ENCODE data around the gene CFTR. TPM values are rescaled to one million over a fixed set of nuclear protein-coding genes. Genes with fewer than 3 reads are reported as not detected.

The CFTR gene
- total and polyA plus RNA-seq, 2 of the 8 experiments (the other 6 are each of a cell fraction or from before 2014, with no cell fraction given): 1.2 to 1.6 TPM

- no peak for TF ChIP-seq SIRT6 (IDR thresholded peaks at IDR 0.05; ENCODE audit: low read length)
- no peak for TF ChIP-seq HDAC2 (IDR thresholded peaks at IDR 0.05; ENCODE audit: borderline replicate concordance in 1 of 2, low read depth in 2 of 2, low read length in 2 of 2)
- TF ChIP-seq JUND (IDR thresholded peaks at IDR 0.05; ENCODE audit: low read length): no peak
These were observed 75.4 kb downstream of the CFTR start (continued) for GRCh38 chr7:117555260-117555659.
